GM19043 (cell line): Measurements from ENCODE around the gene DOCK4.

Experiments used
- ATAC-seq: cut with Tn5 transposase; IDR thresholded peaks from one replicate; pipeline ENCODE4 v1.9.1; 2021; ENCODE audit warnings: low read depth; ENCODE audit not compliant: unreplicated experiment

Gene DOCK4

DNA sequence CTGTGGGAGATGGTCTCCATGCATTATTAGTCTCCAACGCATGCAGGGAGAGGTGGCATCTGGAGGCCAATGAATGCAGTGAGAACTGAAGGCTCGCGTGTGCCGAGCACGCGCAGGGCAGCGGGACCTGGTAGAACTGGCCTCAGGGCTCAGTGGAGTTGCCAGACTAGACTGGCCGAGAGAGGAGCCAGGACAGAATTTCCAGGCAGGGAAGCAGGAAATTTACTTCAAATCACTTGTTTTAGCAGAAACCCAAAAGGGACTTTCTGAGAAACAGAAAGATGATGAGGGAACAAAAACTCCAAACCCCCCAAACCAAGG lies 332.9 kb downstream of the DOCK4 start:
- ATAC-seq, result no peak

DNA sequence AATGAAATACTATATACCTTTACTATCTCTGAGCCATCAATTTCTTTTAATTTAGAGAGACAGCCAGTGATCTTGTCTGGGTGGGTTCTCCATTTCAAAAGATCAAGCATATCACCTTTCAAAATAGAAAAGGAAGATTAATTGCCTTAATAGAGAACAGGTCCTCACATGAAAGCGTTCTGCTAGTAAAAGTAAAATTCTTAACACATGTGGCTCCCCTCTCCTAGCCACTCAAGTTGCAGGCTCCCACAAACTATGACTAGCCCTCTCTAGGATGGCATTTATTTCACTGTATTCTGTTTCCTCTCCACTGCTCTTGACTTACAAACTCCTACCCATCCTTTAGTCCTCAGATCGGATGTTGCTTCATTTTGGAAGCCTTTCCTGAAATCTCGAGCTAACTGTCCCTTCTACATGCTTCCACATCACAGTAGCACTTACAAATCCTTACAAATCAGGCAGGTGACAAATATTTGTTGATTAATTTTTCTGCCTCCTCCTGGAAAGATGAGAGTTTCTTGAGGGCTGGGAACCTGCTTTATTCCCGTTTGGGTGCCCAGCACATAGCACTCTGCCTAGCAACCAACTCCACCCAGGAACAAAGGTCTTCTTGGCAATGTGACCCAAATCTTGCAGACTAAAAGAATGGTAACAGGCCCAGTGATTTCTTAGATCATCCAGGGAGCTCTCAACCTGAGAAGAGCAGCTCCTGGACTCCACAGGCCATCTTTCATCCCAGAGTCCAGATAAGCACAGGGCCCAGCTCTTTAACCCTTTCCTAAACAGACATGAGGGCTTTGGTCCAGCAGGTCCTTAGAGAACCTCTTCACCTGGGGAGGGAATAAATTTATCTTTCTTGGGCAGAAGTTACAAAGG lies 333.5 kb downstream of the DOCK4 start:
- no peak for ATAC-seq

- no peak for ATAC-seq
These were observed 334.9 kb downstream of the DOCK4 start for GRCh38 chr7:111871283-111871682.

GRCh38 chr7:111869280-111869679 lies 336.9 kb downstream of the DOCK4 start:
- no peak for ATAC-seq

- ATAC-seq, result no peak
These were observed 338.8 kb downstream of the DOCK4 start for GRCh38 chr7:111867348-111867931.

- ATAC-seq, result no peak
These were observed 339.4 kb downstream of the DOCK4 start for GRCh38 chr7:111866787-111867186.

- no peak for ATAC-seq
These were observed 340.8 kb downstream of the DOCK4 start for GRCh38 chr7:111865430-111865829.

GRCh38 chr7:111864291-111864976 lies 341.8 kb downstream of the DOCK4 start:
- no peak for ATAC-seq

- ATAC-seq, result no peak
These were observed 342.9 kb downstream of the DOCK4 start for GRCh38 chr7:111863269-111863668.

- ATAC-seq, result no peak
These were observed 346.0 kb downstream of the DOCK4 start for GRCh38 chr7:111860248-111860647.

DNA sequence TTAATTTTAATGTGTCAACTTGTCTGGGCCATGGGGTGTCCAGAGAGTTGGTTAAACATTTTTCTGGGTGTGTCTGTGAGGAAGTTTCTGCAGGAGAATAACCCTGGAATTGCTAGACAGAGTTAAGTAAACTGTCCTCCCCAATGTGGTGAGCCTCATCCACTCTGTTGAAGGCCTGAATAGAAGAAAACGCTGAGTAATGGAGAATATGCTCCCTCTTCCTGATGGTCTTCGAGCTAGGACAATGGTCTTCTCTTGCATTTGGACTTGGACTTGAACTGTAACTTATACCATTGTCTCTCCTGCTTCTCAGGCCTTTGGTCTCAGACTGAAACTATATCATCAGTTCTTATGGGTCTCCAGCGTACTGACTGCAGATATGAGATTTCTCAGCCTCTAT lies 347.9 kb downstream of the DOCK4 start:
- ATAC-seq, result no peak

DNA sequence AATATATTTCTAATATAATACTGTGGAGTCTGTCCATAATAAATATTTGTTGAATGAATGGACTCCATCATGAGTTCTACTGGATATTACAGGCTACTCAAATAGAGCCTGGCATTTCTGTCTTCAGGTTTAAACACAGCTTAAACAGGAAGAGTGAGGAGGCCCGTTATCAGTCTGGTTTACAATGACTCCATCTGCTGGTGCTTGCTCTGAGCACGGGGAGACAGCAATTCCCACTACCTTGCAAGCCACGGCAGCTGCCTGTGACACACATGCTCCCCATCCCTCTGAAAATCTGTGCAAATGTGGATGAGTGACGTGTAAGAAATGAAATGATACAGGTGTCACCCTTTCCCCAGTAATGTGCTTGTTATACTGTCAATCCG lies 350.4 kb downstream of the DOCK4 start:
- no peak for ATAC-seq

GRCh38 chr7:111855161-111855841 lies 350.9 kb downstream of the DOCK4 start:
- ATAC-seq, result peak; percentile 76

GRCh38 chr7:111853201-111853990 lies 352.8 kb downstream of the DOCK4 start:
- no peak for ATAC-seq

GRCh38 chr7:111852081-111852480 lies 354.1 kb downstream of the DOCK4 start:
- ATAC-seq, result no peak

- ATAC-seq, result no peak
These were observed 359.3 kb downstream of the DOCK4 start for GRCh38 chr7:111846898-111847297.

GRCh38 chr7:111845853-111846252 lies 360.3 kb downstream of the DOCK4 start:
- ATAC-seq, result no peak

GRCh38 chr7:111844904-111845671 lies 361.1 kb downstream of the DOCK4 start:
- no peak for ATAC-seq

DNA sequence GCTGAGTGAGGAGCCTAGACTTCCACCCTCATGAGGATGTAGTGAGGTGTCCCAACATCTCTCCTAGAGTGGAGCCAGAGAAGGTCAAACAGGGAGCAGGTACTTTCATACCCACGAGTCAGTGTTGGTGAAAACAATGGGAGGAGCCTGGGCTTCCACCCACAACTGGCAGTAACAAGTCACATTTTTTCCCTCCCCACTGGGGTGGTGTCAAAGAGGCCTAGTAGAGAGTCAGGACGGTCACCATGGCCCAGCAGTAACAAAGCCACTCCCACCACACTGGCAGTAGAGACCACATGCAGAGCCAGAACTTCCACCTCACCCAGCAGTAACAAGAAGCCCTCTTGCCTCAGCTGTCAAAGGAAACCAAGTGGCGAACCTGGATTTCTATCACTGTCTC lies 363.7 kb downstream of the DOCK4 start:
- ATAC-seq, result no peak
